Measurements from ENCODE around the gene P2RX3. TPM values are rescaled to one million over a fixed set of nuclear protein-coding genes. Genes with fewer than 3 reads are reported as not detected.

P2RX3 gene
- total and polyA plus RNA-seq, 2 of the 8 experiments (the other 6 are each of a cell fraction or from before 2014, with no cell fraction given), result 0.45 to 0.47 TPM

DNA sequence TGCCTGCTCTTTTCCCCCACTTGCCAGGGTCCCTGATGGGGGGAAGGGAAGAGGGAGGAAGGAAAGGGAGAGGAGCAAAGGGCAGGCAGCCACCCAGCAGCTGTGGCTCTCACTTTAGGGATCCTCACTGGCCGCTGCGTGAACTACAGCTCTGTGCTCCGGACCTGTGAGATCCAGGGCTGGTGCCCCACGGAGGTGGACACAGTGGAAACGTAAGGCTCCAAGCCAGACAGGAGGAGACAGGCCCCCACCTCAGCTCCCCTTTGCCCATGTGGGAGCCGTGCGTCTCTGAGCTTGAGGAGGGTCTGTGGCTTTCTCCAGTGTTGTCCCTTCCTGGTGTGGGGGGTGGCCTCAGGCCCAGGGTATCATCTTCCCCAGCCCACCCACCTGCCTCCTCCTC, 9.9 kb downstream of the P2RX3 start (continued):
- TF ChIP-seq SRF (IDR thresholded peaks at IDR 0.05; ENCODE audit: low read depth, low read length) (no peak), MAFK (IDR thresholded peaks at IDR 0.05; ENCODE audit: low read depth, low read length) (no peak), TBP (IDR thresholded peaks at IDR 0.05; ENCODE audit: low read depth, low read length) (no peak)

Measured in H1 (cell line).